LNCaP clone FGC (cell line): Measurements from ENCODE around the gene ROR2.

ENCODE experiments used
- DNase-seq: peaks from one replicate; pipeline ENCODE4 v3.0.0-alpha.2; 2011; ENCODE audit warnings: low read depth
- H3K4me3 ChIP-seq: 2 replicates; pipeline ENCODE4 v1.5.1; 2011; ENCODE audit warnings: mild to moderate bottlenecking, low read depth, low read length, control low read depth
- TF ChIP-seq, protein P1 (sequence below): IDR thresholded peaks from 2 replicates; pipeline ENCODE4 v1.5.1; 2012; ENCODE audit warnings: mild to moderate bottlenecking; ENCODE audit not compliant: control insufficient read depth, insufficient read depth; ENCODE audit errors: extremely low read depth

The ROR2 gene

GRCh38 chr9:91764661-91765060 is 185.4 kb downstream of the ROR2 start:
- TF ChIP-seq, protein P1, sequence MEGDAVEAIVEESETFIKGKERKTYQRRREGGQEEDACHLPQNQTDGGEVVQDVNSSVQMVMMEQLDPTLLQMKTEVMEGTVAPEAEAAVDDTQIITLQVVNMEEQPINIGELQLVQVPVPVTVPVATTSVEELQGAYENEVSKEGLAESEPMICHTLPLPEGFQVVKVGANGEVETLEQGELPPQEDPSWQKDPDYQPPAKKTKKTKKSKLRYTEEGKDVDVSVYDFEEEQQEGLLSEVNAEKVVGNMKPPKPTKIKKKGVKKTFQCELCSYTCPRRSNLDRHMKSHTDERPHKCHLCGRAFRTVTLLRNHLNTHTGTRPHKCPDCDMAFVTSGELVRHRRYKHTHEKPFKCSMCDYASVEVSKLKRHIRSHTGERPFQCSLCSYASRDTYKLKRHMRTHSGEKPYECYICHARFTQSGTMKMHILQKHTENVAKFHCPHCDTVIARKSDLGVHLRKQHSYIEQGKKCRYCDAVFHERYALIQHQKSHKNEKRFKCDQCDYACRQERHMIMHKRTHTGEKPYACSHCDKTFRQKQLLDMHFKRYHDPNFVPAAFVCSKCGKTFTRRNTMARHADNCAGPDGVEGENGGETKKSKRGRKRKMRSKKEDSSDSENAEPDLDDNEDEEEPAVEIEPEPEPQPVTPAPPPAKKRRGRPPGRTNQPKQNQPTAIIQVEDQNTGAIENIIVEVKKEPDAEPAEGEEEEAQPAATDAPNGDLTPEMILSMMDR, result no peak
- no peak for DNase-seq
- no peak overlapping the region for H3K4me3 ChIP-seq

- H3K4me3 ChIP-seq, result no peak overlapping the region
- TF ChIP-seq, protein P1, result peak; percentile 27; the same call in 1 of the 2 replicates
- DNase-seq, result no peak
These were observed 188.7 kb downstream of the ROR2 start for GRCh38 chr9:91761362-91761761.

GRCh38 chr9:91760906-91761305 is 189.1 kb downstream of the ROR2 start:
- no peak overlapping the region for H3K4me3 ChIP-seq
- no peak for DNase-seq
- TF ChIP-seq, protein P1, result no peak

DNA sequence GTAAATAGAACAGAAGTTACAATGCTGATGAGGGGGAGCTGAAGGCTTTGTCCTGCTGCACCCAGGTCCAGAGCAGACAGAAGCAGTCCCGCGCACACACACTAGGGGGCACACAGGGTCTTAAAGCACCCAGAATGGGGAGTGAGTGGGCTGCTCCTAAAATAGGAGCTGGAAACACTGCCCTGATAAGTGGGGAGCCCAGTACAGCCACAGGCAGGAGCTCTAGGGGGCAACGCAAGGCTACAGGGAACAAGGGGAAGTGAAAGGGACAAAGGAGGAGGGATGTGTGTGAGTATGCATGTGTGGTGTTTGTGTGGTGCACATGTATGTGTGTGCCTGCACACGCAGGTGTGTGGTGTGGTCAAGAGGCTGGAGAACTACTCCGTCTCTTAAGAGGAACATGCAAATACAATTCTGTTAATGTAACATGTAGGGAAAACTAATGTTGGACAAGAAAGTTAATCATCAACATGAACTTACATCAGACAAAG is 191.5 kb downstream of the ROR2 start:
- H3K4me3 ChIP-seq, result no peak overlapping the region
- no peak for DNase-seq

DNA sequence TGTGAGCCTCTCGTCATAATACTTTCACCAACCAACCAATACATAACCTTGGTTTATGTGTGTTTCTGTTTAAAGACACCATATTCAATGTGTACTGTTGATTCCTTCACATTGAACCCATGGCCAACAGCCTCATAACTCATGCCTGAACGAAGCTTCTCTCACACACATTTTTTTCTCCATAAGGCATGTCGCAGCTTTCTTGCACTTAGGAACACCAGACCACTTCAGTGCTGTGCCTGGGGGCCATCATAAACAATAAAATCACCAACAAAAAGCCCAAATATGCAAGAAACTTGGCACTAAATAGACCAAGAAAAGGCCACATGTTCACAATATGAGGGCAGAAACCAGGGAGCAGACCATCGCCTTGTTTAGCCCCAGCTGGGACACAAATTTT is 192.2 kb downstream of the ROR2 start:
- DNase-seq, result no peak
- H3K4me3 ChIP-seq, result no peak overlapping the region
- TF ChIP-seq, protein P1, result no peak

More for the DNA sequence above, 191.5 kb downstream of the ROR2 start:
- TF ChIP-seq, protein P1, result peak; percentile 70

DNA sequence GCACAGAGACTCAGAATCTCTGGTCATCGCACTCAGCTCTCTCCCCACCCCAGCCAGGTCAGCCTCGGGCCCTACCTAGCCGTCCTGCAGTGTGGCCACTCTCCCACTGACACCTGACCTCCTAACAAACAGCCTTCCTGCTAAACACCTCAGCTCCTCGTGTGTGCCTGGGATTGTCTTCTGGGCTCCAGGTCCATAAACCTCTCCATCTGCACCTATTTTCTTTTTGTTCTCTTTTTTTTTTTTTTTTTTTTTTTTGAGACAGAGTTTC is 193.6 kb downstream of the ROR2 start:
- TF ChIP-seq, protein P1, result no peak
- H3K4me3 ChIP-seq, result no peak overlapping the region
- DNase-seq, result no peak

GRCh38 chr9:91755761-91756509 is 194.1 kb downstream of the ROR2 start:
- no peak for DNase-seq
- TF ChIP-seq, protein P1, result no peak
- H3K4me3 ChIP-seq, result no peak overlapping the region
